ENCODE results near the gene ICAM1. TPM values are rescaled to one million over a fixed set of nuclear protein-coding genes. Genes with fewer than 3 reads are reported as not detected.

Gene ICAM1
- total and polyA plus RNA-seq, 2 donors (not counting 1 experiment from before 2014, with no cell fraction given): 8.9 to 15.2 TPM

- no peak for TF ChIP-seq EZH2 (IDR thresholded peaks at IDR 0.05; ENCODE audit: low read length, missing control alignments)
- TF ChIP-seq, protein P1, sequence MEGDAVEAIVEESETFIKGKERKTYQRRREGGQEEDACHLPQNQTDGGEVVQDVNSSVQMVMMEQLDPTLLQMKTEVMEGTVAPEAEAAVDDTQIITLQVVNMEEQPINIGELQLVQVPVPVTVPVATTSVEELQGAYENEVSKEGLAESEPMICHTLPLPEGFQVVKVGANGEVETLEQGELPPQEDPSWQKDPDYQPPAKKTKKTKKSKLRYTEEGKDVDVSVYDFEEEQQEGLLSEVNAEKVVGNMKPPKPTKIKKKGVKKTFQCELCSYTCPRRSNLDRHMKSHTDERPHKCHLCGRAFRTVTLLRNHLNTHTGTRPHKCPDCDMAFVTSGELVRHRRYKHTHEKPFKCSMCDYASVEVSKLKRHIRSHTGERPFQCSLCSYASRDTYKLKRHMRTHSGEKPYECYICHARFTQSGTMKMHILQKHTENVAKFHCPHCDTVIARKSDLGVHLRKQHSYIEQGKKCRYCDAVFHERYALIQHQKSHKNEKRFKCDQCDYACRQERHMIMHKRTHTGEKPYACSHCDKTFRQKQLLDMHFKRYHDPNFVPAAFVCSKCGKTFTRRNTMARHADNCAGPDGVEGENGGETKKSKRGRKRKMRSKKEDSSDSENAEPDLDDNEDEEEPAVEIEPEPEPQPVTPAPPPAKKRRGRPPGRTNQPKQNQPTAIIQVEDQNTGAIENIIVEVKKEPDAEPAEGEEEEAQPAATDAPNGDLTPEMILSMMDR (conservative IDR thresholded peaks at IDR 0.05 in 1 of 2, IDR thresholded peaks at IDR 0.05 in 1 of 2; ENCODE audit: low read depth in 1 of 2, low read length in 2 of 2): no peak
- Histone ChIP-seq H3K4me2 (ENCODE audit: extremely low read depth, insufficient read depth, low read length) (no peak overlapping the region), H3K9me3 (ENCODE audit: control insufficient read depth, insufficient read depth, low read depth, low read length) (no peaks in the 10 kb centered on the region), H3K4me3 (replicated peaks in 1 of 4; ENCODE audit: control extremely low read depth in 1 of 4, insufficient read depth in 1 of 4, low read depth in 3 of 4, low read length in 4 of 4) (no peak overlapping the region), H3K27ac (ENCODE audit: insufficient read depth, low read length) (no peak overlapping the region), H3K9ac (ENCODE audit: insufficient read depth, low read length) (no peak overlapping the region), H3K27me3 (ENCODE audit: control insufficient read depth, insufficient read depth, low read length) (no peaks in the 10 kb centered on the region), H3K4me1 (ENCODE audit: control insufficient read depth, extremely low read depth, insufficient read depth, low read length) (peaks cover 5% of the 10 kb centered on the region), H2AFZ (ENCODE audit: low read length) (no peak overlapping the region), H4K20me1 (ENCODE audit: control insufficient read depth, extremely low read depth, insufficient read depth, low read length) (no peaks in the 10 kb centered on the region), H3K36me3 (ENCODE audit: control insufficient read depth, insufficient read depth, low read length) (no peaks in the 10 kb centered on the region), H3K79me2 (ENCODE audit: control insufficient read depth, insufficient read depth, low read length) (no peaks in the 10 kb centered on the region)
- DNase-seq (ENCODE audit: low read depth in 2 of 2): no peak
These were observed 27.3 kb upstream of the ICAM1 start for GRCh38 chr19:10243606-10244005.

GRCh38 chr19:10245189-10245939 lies 25.6 kb upstream of the ICAM1 start:
- Histone ChIP-seq H3K27ac (ENCODE audit: insufficient read depth, low read length) (no peak overlapping the region), H4K20me1 (ENCODE audit: control insufficient read depth, extremely low read depth, insufficient read depth, low read length) (no peaks in the 10 kb centered on the region), H3K4me3 (replicated peaks in 1 of 4; ENCODE audit: control extremely low read depth in 1 of 4, insufficient read depth in 1 of 4, low read depth in 3 of 4, low read length in 4 of 4) (no peak overlapping the region), H3K9ac (ENCODE audit: insufficient read depth, low read length) (no peak overlapping the region), H3K9me3 (ENCODE audit: control insufficient read depth, insufficient read depth, low read depth, low read length) (no peaks in the 10 kb centered on the region), H3K79me2 (ENCODE audit: control insufficient read depth, insufficient read depth, low read length) (no peaks in the 10 kb centered on the region), H3K36me3 (ENCODE audit: control insufficient read depth, insufficient read depth, low read length) (no peaks in the 10 kb centered on the region), H3K4me2 (ENCODE audit: extremely low read depth, insufficient read depth, low read length) (no peak overlapping the region), H3K4me1 (ENCODE audit: control insufficient read depth, extremely low read depth, insufficient read depth, low read length) (no peaks in the 10 kb centered on the region), H3K27me3 (ENCODE audit: control insufficient read depth, insufficient read depth, low read length) (no peaks in the 10 kb centered on the region), H2AFZ (ENCODE audit: low read length) (no peak overlapping the region)
- no peak for TF ChIP-seq EZH2 (IDR thresholded peaks at IDR 0.05; ENCODE audit: low read length, missing control alignments)
- TF ChIP-seq, protein P1 (conservative IDR thresholded peaks at IDR 0.05 in 1 of 2, IDR thresholded peaks at IDR 0.05 in 1 of 2; ENCODE audit: low read depth in 1 of 2, low read length in 2 of 2): no peak
- no peak for DNase-seq (ENCODE audit: low read depth in 2 of 2)

DNA sequence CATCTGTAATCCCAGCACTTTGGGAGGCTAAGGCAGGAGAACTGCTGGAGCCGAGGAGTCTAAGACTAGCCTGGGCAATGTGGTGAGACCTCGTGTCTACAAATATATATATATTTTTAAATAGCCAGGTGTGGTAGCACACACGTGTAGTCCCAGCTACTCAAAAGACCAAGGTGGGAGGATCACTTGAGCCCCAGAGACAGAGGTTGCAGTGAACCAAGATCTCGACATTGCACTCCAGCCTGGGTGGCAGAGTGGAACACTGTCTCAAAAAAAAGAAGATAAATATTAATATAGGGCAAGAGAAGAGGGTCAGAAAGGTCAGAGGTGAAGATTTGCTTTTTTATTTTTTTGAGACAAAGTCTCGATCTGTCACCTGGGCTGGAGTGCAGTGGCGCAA lies 24.4 kb upstream of the ICAM1 start:
- no peak for DNase-seq (ENCODE audit: low read depth in 2 of 2)
- Histone ChIP-seq H3K4me2 (ENCODE audit: extremely low read depth, insufficient read depth, low read length) (no peak overlapping the region), H3K4me1 (ENCODE audit: control insufficient read depth, extremely low read depth, insufficient read depth, low read length) (no peaks in the 10 kb centered on the region), H3K79me2 (ENCODE audit: control insufficient read depth, insufficient read depth, low read length) (no peaks in the 10 kb centered on the region), H3K27ac (ENCODE audit: insufficient read depth, low read length) (no peak overlapping the region), H3K9me3 (ENCODE audit: control insufficient read depth, insufficient read depth, low read depth, low read length) (no peaks in the 10 kb centered on the region), H3K4me3 (replicated peaks in 1 of 4; ENCODE audit: control extremely low read depth in 1 of 4, insufficient read depth in 1 of 4, low read depth in 3 of 4, low read length in 4 of 4) (no peak overlapping the region), H2AFZ (ENCODE audit: low read length) (no peak overlapping the region), H3K27me3 (ENCODE audit: control insufficient read depth, insufficient read depth, low read length) (no peaks in the 10 kb centered on the region), H3K9ac (ENCODE audit: insufficient read depth, low read length) (no peak overlapping the region), H4K20me1 (ENCODE audit: control insufficient read depth, extremely low read depth, insufficient read depth, low read length) (no peaks in the 10 kb centered on the region), H3K36me3 (ENCODE audit: control insufficient read depth, insufficient read depth, low read length) (no peaks in the 10 kb centered on the region)
- TF ChIP-seq, protein P1 (conservative IDR thresholded peaks at IDR 0.05 in 1 of 2, IDR thresholded peaks at IDR 0.05 in 1 of 2; ENCODE audit: low read depth in 1 of 2, low read length in 2 of 2): no peak
- TF ChIP-seq EZH2 (IDR thresholded peaks at IDR 0.05; ENCODE audit: low read length, missing control alignments): no peak

All from fibroblast of lung (primary cell).